ENCODE data around the gene TBC1D8. TPM values are rescaled to one million over a fixed set of nuclear protein-coding genes. Genes with fewer than 3 reads are reported as not detected.

TBC1D8 gene
- total RNA-seq, 1 experiment from 2014 or later = 48.1 TPM

DNA sequence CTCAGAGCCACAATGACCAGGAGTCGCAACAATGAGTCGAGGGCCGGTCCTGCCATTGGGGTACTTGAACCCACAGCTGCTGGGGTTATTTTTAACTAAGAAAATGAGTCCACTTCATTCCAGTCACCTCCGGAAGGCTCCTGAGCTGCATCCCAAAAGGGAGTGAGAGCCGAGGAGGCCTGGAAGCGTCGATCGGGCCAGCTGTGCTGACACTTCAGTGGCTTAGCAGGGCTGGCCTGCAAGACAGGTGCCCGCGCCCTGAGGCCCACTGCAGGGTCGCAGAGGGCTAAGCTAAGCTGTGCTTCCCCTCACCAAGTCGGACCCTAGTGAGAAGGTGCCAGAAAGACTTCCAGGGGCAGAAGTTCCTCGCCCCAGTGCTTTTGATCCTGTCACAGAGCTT lies 21.1 kb downstream of the TBC1D8 start:
- peaks cover 7% of the 10 kb centered on the region for H3K9me3 Mint-ChIP-seq (ENCODE audit: unreplicated experiment)
- intact Hi-C loops (cut with micrococcal nuclease) = no loop called here
- peaks cover 10% of the 10 kb centered on the region for H3K36me3 Mint-ChIP-seq (ENCODE audit: insufficient read depth, unreplicated experiment)
- H3K4me1 Mint-ChIP-seq (ENCODE audit: insufficient read depth, unreplicated experiment) = peaks cover 52% of the 10 kb centered on the region
- ChIA-PET CTCF (interaction anchor here (1.0 kb wide), 2 partner anchors 9 to 94 kb away, joined by 3 read pairs; no protein-coding TSS in a partner anchor), POLR2A (interaction anchor here (1.5 kb wide), 1 partner anchor 10 kb away, joined by 6 read pairs; no protein-coding TSS in a partner anchor)
- BruUV-seq (replicated peaks) = no TSS peak
- no peak overlapping the region for H3K27ac Mint-ChIP-seq (ENCODE audit: low read depth, unreplicated experiment)
- TF ChIP-seq, protein P1, sequence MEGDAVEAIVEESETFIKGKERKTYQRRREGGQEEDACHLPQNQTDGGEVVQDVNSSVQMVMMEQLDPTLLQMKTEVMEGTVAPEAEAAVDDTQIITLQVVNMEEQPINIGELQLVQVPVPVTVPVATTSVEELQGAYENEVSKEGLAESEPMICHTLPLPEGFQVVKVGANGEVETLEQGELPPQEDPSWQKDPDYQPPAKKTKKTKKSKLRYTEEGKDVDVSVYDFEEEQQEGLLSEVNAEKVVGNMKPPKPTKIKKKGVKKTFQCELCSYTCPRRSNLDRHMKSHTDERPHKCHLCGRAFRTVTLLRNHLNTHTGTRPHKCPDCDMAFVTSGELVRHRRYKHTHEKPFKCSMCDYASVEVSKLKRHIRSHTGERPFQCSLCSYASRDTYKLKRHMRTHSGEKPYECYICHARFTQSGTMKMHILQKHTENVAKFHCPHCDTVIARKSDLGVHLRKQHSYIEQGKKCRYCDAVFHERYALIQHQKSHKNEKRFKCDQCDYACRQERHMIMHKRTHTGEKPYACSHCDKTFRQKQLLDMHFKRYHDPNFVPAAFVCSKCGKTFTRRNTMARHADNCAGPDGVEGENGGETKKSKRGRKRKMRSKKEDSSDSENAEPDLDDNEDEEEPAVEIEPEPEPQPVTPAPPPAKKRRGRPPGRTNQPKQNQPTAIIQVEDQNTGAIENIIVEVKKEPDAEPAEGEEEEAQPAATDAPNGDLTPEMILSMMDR (IDR thresholded peaks at IDR 0.05; ENCODE audit: unreplicated experiment) = no peak
- H3K4me3 Mint-ChIP-seq (ENCODE audit: unreplicated experiment) = no peak overlapping the region
- no peak for DNase-seq (ENCODE audit: unreplicated experiment)
- H3K27me3 Mint-ChIP-seq (ENCODE audit: insufficient read depth, unreplicated experiment) = no peaks in the 10 kb centered on the region

DNA sequence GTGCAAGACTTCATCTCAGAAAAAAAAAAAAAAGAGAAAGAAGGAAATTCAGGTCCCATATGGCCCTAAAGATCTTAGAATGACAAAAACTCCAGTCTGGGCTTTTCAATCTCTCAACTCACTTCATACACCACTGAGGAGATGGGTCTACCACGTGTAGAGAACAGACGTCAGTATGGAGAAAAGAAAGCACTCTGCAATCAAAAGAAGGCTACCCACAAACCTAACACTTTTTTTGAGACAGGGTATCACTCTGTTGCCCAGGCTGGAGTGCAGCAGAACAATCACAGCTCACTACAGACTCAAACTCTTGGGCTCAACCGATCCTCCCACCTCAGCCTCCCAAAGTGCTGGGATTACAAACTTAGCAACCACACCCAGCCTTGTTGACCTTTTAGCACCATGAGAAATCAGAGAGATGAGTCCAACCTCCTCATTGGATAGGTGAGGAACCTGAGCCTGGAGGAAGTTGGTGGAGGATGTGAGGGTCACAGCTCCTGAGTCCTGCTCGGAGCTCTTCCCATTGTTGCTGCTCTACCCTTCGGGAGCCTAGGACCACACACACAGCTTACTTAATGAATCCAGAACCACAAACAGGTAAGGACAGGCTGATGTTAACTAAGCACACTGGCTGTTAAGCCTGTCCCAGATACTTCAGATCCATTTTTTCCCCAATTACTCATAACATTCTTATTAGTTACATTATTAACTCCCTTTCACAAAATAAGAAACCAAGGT lies 23.7 kb downstream of the TBC1D8 start:
- ChIA-PET POLR2A (interaction anchor here (0.7 to 10.8 kb wide), 4 partner anchors 9 to 22 kb away, joined by 3 to 275 read pairs (median 54); partner anchors contain the start of gene TBC1D8), CTCF (interaction anchor here (0.7 to 2.4 kb wide), 5 partner anchors 11 to 78 kb away, joined by 3 to 10 read pairs (median 5); no protein-coding TSS in a partner anchor)
- Mint-ChIP-seq H3K27me3 (ENCODE audit: insufficient read depth, unreplicated experiment) (no peaks in the 10 kb centered on the region), H3K4me1 (ENCODE audit: insufficient read depth, unreplicated experiment) (peaks cover 60% of the 10 kb centered on the region), H3K4me3 (ENCODE audit: unreplicated experiment) (no peak overlapping the region), H3K36me3 (ENCODE audit: insufficient read depth, unreplicated experiment) (peaks cover 21% of the 10 kb centered on the region), H3K9me3 (ENCODE audit: unreplicated experiment) (peaks cover 7% of the 10 kb centered on the region), H3K27ac (ENCODE audit: low read depth, unreplicated experiment) (peak overlapping the region; percentile 96)
- TF ChIP-seq, protein P1 (IDR thresholded peaks at IDR 0.05; ENCODE audit: unreplicated experiment) = no peak
- no TSS peak for BruUV-seq (replicated peaks)
- intact Hi-C loops (cut with micrococcal nuclease) = no loop called here
- no peak for DNase-seq (ENCODE audit: unreplicated experiment)

DNA sequence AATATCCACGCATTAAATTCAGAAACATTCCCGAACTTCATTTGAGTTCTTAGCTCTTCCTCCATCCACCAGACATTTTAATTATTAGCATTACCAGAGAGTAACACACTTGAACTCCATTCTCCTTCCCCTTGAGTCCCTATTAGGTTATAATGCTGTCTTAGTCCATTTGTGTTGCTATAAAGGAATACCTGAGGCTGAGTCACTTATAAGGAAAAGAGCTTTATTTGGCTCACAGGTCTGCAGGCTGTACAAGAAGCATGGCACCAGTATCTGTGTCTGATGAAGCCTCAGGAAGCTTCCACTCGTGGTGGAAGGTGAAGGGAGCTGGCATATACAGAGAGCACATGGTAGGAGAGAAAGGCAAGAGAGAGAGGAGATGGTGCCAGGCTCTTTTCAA lies 25.4 kb downstream of the TBC1D8 start:
- Mint-ChIP-seq H3K9me3 (ENCODE audit: unreplicated experiment) (peaks cover 7% of the 10 kb centered on the region), H3K4me1 (ENCODE audit: insufficient read depth, unreplicated experiment) (peaks cover 61% of the 10 kb centered on the region), H3K27ac (ENCODE audit: low read depth, unreplicated experiment) (peak overlapping the region; percentile 96), H3K36me3 (ENCODE audit: insufficient read depth, unreplicated experiment) (peaks cover 29% of the 10 kb centered on the region), H3K27me3 (ENCODE audit: insufficient read depth, unreplicated experiment) (no peaks in the 10 kb centered on the region), H3K4me3 (ENCODE audit: unreplicated experiment) (peak overlapping the region; percentile 64)
- CTCF ChIA-PET = interaction anchor here (0.6 to 2.4 kb wide), 7 partner anchors 15 to 114 kb away, joined by 3 to 10 read pairs (median 4); no protein-coding TSS in a partner anchor
- BruUV-seq (replicated peaks) = no TSS peak
- no peak for DNase-seq (ENCODE audit: unreplicated experiment)
- POLR2A ChIA-PET = interaction anchor here (0.7 to 10.8 kb wide), 12 partner anchors 8 to 564 kb away, joined by 3 to 275 read pairs (median 4); partner anchors contain the start of genes CNOT11 and TBC1D8
- intact Hi-C loops (cut with micrococcal nuclease) = loop anchor here (2.0 kb wide), 1 partner anchor 25 kb away; the partner anchor contains the start of gene TBC1D8
- TF ChIP-seq, protein P1 (IDR thresholded peaks at IDR 0.05; ENCODE audit: unreplicated experiment) = no peak

DNA sequence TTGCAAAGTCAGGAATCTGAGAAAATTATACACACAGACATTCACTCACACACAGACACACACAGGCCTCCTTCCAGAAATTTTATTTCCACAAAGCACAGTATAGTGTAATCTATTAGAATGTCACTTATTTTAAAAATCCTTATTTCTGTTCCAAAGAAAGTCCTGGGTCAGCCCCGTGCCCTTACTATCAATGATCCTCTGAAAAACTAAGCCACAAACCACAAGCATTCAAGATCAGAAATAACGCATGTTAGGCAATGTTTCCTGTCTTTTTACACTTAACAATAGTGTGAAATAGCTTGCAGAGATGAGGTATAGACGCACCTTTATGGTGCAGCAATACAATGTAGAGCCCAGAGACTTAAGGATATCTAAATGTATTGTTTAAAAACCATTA lies 25.8 kb downstream of the TBC1D8 start:
- Mint-ChIP-seq H3K4me1 (ENCODE audit: insufficient read depth, unreplicated experiment) (peaks cover 66% of the 10 kb centered on the region), H3K36me3 (ENCODE audit: insufficient read depth, unreplicated experiment) (peaks cover 29% of the 10 kb centered on the region), H3K4me3 (ENCODE audit: unreplicated experiment) (peak overlapping the region; percentile 64), H3K9me3 (ENCODE audit: unreplicated experiment) (peaks cover 7% of the 10 kb centered on the region), H3K27ac (ENCODE audit: low read depth, unreplicated experiment) (peak overlapping the region; percentile 96), H3K27me3 (ENCODE audit: insufficient read depth, unreplicated experiment) (no peaks in the 10 kb centered on the region)
- peak; percentile 72 for DNase-seq (ENCODE audit: unreplicated experiment)
- BruUV-seq (replicated peaks) = TSS peak; percentile 52
- CTCF ChIA-PET = interaction anchor here (0.8 to 2.4 kb wide), 6 partner anchors 15 to 113 kb away, joined by 3 to 10 read pairs (median 6); no protein-coding TSS in a partner anchor
- POLR2A ChIA-PET = interaction anchor here (0.6 to 10.8 kb wide), 15 partner anchors 8 to 563 kb away, joined by 3 to 275 read pairs (median 3); partner anchors contain the start of genes CNOT11 and TBC1D8
- intact Hi-C loops (cut with micrococcal nuclease) = loop anchor here (2.0 kb wide), 1 partner anchor 25 kb away; the partner anchor contains the start of gene TBC1D8
- TF ChIP-seq, protein P1 (IDR thresholded peaks at IDR 0.05; ENCODE audit: unreplicated experiment) = no peak
